Endodermal cell (in vitro differentiated cells): ENCODE results near the gene TRMT10A. TPM values are rescaled to one million over a fixed set of nuclear protein-coding genes. Genes with fewer than 3 reads are reported as not detected.

Experiments used
- DNase-seq: peaks from one replicate; pipeline ENCODE4 v3.0.0-alpha.2; 2017
- H3K27ac ChIP-seq: 2 replicates; pipeline ENCODE4 v1.5.1; 2013; ENCODE audit warnings: mild to moderate bottlenecking, low read depth, low read length, moderate library complexity
- H3K27me3 ChIP-seq: 2 replicates; pipeline ENCODE4 v1.6.1; 2013; ENCODE audit warnings: mild to moderate bottlenecking, low read length, moderate library complexity; ENCODE audit not compliant: insufficient read depth, control insufficient read depth, poor library complexity, severe bottlenecking
- H3K36me3 ChIP-seq: 2 replicates; pipeline ENCODE4 v1.7.0; 2013; ENCODE audit warnings: mild to moderate bottlenecking, low read length, moderate library complexity; ENCODE audit not compliant: control insufficient read depth, insufficient read depth
- H3K4me1 ChIP-seq: one replicate; pipeline ENCODE4 v1.7.0; 2013; ENCODE audit warnings: low read length; ENCODE audit not compliant: control insufficient read depth, insufficient read depth
- H3K4me3 ChIP-seq: 2 replicates; pipeline ENCODE4 v1.5.1; 2013; ENCODE audit warnings: mild to moderate bottlenecking, low read length, moderate library complexity
- H3K9ac ChIP-seq: 2 replicates; pipeline ENCODE4 v1.6.1; 2013; ENCODE audit warnings: mild to moderate bottlenecking, low read length, moderate library complexity; ENCODE audit not compliant: poor library complexity, severe bottlenecking; ENCODE audit errors: extremely low read depth
- H3K9me3 ChIP-seq: 2 replicates; pipeline ENCODE4 v1.6.1; 2013; ENCODE audit warnings: mild to moderate bottlenecking, low read length, moderate library complexity; ENCODE audit not compliant: control insufficient read depth
- H3K27ac Mint-ChIP-seq: 2 replicates; pipeline ENCODE4 v1.8.0; 2020; ENCODE audit warnings: mixed read lengths
- H3K27me3 Mint-ChIP-seq: 2 replicates; pipeline ENCODE4 v1.8.0; 2021; ENCODE audit warnings: mild to moderate bottlenecking, mixed read lengths; ENCODE audit not compliant: insufficient read depth
- H3K36me3 Mint-ChIP-seq: 2 replicates; pipeline ENCODE4 v1.8.0; 2020; ENCODE audit warnings: low read depth, mixed read lengths
- H3K4me1 Mint-ChIP-seq: 2 replicates; pipeline ENCODE4 v1.8.0; 2020; ENCODE audit warnings: mixed read lengths
- H3K4me3 Mint-ChIP-seq: 2 replicates; pipeline ENCODE4 v1.8.0; 2020; ENCODE audit warnings: mild to moderate bottlenecking, moderate library complexity, mixed read lengths
- H3K9me3 Mint-ChIP-seq: 2 replicates; pipeline ENCODE4 v1.8.0; 2020; ENCODE audit warnings: mild to moderate bottlenecking, mixed read lengths
- CTCF ChIP-seq: fragments of 200-600 bp; sonication (generic); conservative IDR thresholded peaks from 2 replicates; pipeline ENCODE4 v1.5.0; 2021; ENCODE audit warnings: antibody characterized with exemption, mild to moderate bottlenecking
- WGBS, 2 experiments: methylation state at CpG; one replicate each; pipeline versions ENCODE4 v1.1.5 to v1.1.7; 2013; ENCODE audit warnings: missing lambda C conversion rate in 2 of 2, mixed read lengths in 1 of 2; ENCODE audit not compliant: insufficient coverage in 1 of 2, insufficient read length in 1 of 2; 5-methylcytosine and 5-hydroxymethylcytosine counted together
- total RNA-seq, 2 donors: library from RNA; stranded (reverse); fragmentation: NEBNext Ultra II Directional in 1 of 2; extraction: Animal tissue kit (Norgen Biotek cat#: 25700) in 1 of 2; gene quantifications; 2 replicates in 1 of 2; 3 replicates in 1 of 2; pipeline ENCODE4 v1.2.1, GENCODE V29; 2021

Gene TRMT10A
- total RNA-seq, 2 donors from 2014 or later: 4.4 to 5.5 TPM

GRCh38 chr4:99594818-99595217, 31.0 kb upstream of the TRMT10A start:
- WGBS, 2 experiments: 91 to 93% methylated on average over 2 of the region's 2 CpGs
- Histone ChIP-seq H3K9ac (no peak overlapping the region), H3K27me3 (no peaks in the 10 kb centered on the region), H3K4me1 (no peaks in the 10 kb centered on the region), H3K9me3 (no peaks in the 10 kb centered on the region), H3K4me3 (no peak overlapping the region), H3K27ac (no peak overlapping the region), H3K36me3 (no peaks in the 10 kb centered on the region)
- Mint-ChIP-seq H3K4me3 (no peak overlapping the region), H3K9me3 (no peaks in the 10 kb centered on the region), H3K36me3 (no peaks in the 10 kb centered on the region), H3K4me1 (no peaks in the 10 kb centered on the region), H3K27me3 (no peaks in the 10 kb centered on the region), H3K27ac (no peak overlapping the region)
- DNase-seq: no peak
- TF ChIP-seq CTCF: no peak

GRCh38 chr4:99593781-99594641, 30.2 kb upstream of the TRMT10A start:
- 94 to 100% methylated on average over 2 to 4 of the region's 4 CpGs for WGBS, 2 experiments
- no peak overlapping the region for H3K4me3 ChIP-seq
- H3K9ac ChIP-seq: no peak overlapping the region
- H3K36me3 ChIP-seq: no peaks in the 10 kb centered on the region
- no peak for DNase-seq
- TF ChIP-seq CTCF: no peak
- Mint-ChIP-seq H3K27me3 (no peaks in the 10 kb centered on the region), H3K9me3 (no peaks in the 10 kb centered on the region), H3K36me3 (no peaks in the 10 kb centered on the region), H3K4me3 (no peak overlapping the region), H3K4me1 (no peaks in the 10 kb centered on the region), H3K27ac (no peak overlapping the region)
- no peaks in the 10 kb centered on the region for H3K4me1 ChIP-seq
- no peak overlapping the region for H3K27ac ChIP-seq
- H3K27me3 ChIP-seq: no peaks in the 10 kb centered on the region
- H3K9me3 ChIP-seq: no peaks in the 10 kb centered on the region

- no peak for DNase-seq
- Mint-ChIP-seq H3K27ac (no peak overlapping the region), H3K4me3 (no peak overlapping the region), H3K4me1 (no peaks in the 10 kb centered on the region), H3K36me3 (no peaks in the 10 kb centered on the region), H3K9me3 (no peaks in the 10 kb centered on the region), H3K27me3 (no peaks in the 10 kb centered on the region)
- Histone ChIP-seq H3K4me3 (no peak overlapping the region), H3K27me3 (no peaks in the 10 kb centered on the region), H3K4me1 (no peaks in the 10 kb centered on the region), H3K36me3 (no peaks in the 10 kb centered on the region), H3K27ac (no peak overlapping the region), H3K9me3 (no peaks in the 10 kb centered on the region), H3K9ac (no peak overlapping the region)
- WGBS, 2 experiments: 100% methylated on average over 1 of the region's 3 CpGs; no CpG with 5 or more reads in 1 of the 2 experiments
- no peak for TF ChIP-seq CTCF
Observed at GRCh38 chr4:99591757-99592156, 27.9 kb upstream of the TRMT10A start.
